Measurements from ENCODE around the gene PLCH1.

The PLCH1 gene

DNA sequence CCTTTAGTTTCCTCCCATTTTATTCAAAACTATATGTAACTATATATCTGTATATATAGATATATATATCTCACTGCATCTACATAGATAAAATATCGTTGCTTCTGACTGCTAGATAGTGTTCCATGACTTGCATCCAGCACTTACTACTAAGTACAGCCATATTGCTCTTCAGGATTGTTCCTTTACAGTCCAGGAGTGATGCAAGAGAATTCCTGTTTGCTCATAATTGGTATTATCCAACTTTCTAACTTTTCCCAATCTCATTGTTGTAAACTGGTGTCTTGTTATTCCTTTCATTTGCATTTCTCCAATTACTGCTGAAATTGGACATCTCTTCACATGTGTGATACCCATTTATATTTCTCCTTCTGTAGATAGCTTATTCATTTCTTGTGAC is 351.6 kb downstream of the PLCH1 start:
- Histone ChIP-seq H3K27me3 (no peaks in the 10 kb centered on the region), H3K27ac (no peak overlapping the region), H3K9me3 (no peaks in the 10 kb centered on the region), H3K4me1 (ENCODE audit: control insufficient read depth in 1 of 2, insufficient read depth in 1 of 2, low read depth in 1 of 2, low read length in 1 of 2) (no peaks in the 10 kb centered on the region), H3K36me3 (no peaks in the 10 kb centered on the region), H3K4me3 (ENCODE audit: low read depth in 1 of 2, low read length in 1 of 2) (no peak overlapping the region)
- no peak for TF ChIP-seq CTCF (IDR thresholded peaks at IDR 0.05)

- H3K4me3 ChIP-seq (ENCODE audit: low read depth in 1 of 2, low read length in 1 of 2), result no peak overlapping the region
- H3K36me3 ChIP-seq, result no peaks in the 10 kb centered on the region
- no peaks in the 10 kb centered on the region for H3K27me3 ChIP-seq
- H3K9me3 ChIP-seq, result no peaks in the 10 kb centered on the region
- H3K4me1 ChIP-seq (ENCODE audit: control insufficient read depth in 1 of 2, insufficient read depth in 1 of 2, low read depth in 1 of 2, low read length in 1 of 2), result no peaks in the 10 kb centered on the region
- H3K27ac ChIP-seq, result no peak overlapping the region
- TF ChIP-seq CTCF (IDR thresholded peaks at IDR 0.05), result no peak
These were observed 352.7 kb downstream of the PLCH1 start for GRCh38 chr3:155392138-155392537.

DNA sequence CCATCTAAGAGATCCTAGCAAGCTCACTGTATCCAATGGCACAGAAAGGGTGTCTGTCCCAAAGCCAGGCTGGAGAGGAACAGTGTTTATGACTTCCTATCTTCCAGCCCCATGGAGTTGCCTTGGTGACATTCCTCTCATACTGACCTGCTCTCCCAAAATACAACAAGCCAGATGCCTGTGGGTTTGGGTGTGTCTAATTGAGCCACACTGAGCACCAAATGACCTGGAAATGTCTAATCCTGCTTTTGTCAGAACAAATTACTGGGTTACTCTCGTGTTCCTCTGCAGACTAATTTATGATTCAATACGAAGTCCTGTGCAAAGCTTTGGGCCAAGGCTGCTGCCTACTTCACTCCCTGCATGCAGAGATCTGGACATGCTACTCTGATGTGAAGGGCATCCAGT is 353.3 kb downstream of the PLCH1 start:
- Histone ChIP-seq H3K4me1 (ENCODE audit: control insufficient read depth in 1 of 2, insufficient read depth in 1 of 2, low read depth in 1 of 2, low read length in 1 of 2) (no peaks in the 10 kb centered on the region), H3K36me3 (no peaks in the 10 kb centered on the region), H3K27ac (no peak overlapping the region)

GRCh38 chr3:155391104-155391503 is 353.8 kb downstream of the PLCH1 start:
- no peak for TF ChIP-seq CTCF (IDR thresholded peaks at IDR 0.05)
- H3K4me3 ChIP-seq (ENCODE audit: low read depth in 1 of 2, low read length in 1 of 2), result no peak overlapping the region
- no peaks in the 10 kb centered on the region for H3K27me3 ChIP-seq
- H3K4me1 ChIP-seq (ENCODE audit: control insufficient read depth in 1 of 2, insufficient read depth in 1 of 2, low read depth in 1 of 2, low read length in 1 of 2), result no peaks in the 10 kb centered on the region
- no peaks in the 10 kb centered on the region for H3K36me3 ChIP-seq
- H3K27ac ChIP-seq, result no peak overlapping the region
- H3K9me3 ChIP-seq, result no peaks in the 10 kb centered on the region

More for the DNA sequence above, 353.3 kb downstream of the PLCH1 start:
- Histone ChIP-seq H3K4me3 (ENCODE audit: low read depth in 1 of 2, low read length in 1 of 2) (no peak overlapping the region), H3K9me3 (no peaks in the 10 kb centered on the region), H3K27me3 (no peaks in the 10 kb centered on the region)
- TF ChIP-seq CTCF (IDR thresholded peaks at IDR 0.05), result no peak

GRCh38 chr3:155390351-155390750 is 354.5 kb downstream of the PLCH1 start:
- H3K9me3 ChIP-seq, result no peaks in the 10 kb centered on the region
- H3K4me3 ChIP-seq (ENCODE audit: low read depth in 1 of 2, low read length in 1 of 2), result no peak overlapping the region
- H3K27me3 ChIP-seq, result no peaks in the 10 kb centered on the region
- no peaks in the 10 kb centered on the region for H3K36me3 ChIP-seq
- TF ChIP-seq CTCF (IDR thresholded peaks at IDR 0.05), result no peak
- H3K4me1 ChIP-seq (ENCODE audit: control insufficient read depth in 1 of 2, insufficient read depth in 1 of 2, low read depth in 1 of 2, low read length in 1 of 2), result no peaks in the 10 kb centered on the region
- no peak overlapping the region for H3K27ac ChIP-seq

DNA sequence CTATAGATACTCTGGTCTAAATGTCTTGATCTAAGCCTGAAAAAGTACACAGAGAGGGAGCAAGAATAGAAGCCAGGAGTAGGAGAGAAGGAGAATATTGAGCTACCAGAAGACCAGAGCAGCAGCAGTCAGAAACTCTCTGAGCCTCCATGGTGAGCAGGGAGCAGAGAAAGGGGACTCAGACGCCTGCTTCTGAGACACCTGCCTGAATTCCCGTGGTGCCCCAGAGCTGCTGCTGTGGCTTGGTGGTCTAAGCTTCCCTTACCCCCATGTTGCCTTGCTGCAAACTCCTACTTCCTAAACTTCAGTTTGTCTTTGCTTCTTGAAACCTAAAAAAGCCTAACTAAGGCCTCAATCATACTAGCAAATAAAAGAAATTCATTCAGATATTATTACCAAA is 356.5 kb downstream of the PLCH1 start:
- Histone ChIP-seq H3K4me3 (ENCODE audit: low read depth in 1 of 2, low read length in 1 of 2) (no peak overlapping the region), H3K36me3 (no peaks in the 10 kb centered on the region), H3K27me3 (no peaks in the 10 kb centered on the region), H3K9me3 (no peaks in the 10 kb centered on the region), H3K4me1 (ENCODE audit: control insufficient read depth in 1 of 2, insufficient read depth in 1 of 2, low read depth in 1 of 2, low read length in 1 of 2) (no peaks in the 10 kb centered on the region), H3K27ac (no peak overlapping the region)
- no peak for TF ChIP-seq CTCF (IDR thresholded peaks at IDR 0.05)

Data from neutrophil (primary cell).